Neutrophil (primary cell): ENCODE data around the gene GOLGA3.
"Not testable (repeated sequence)": the region's sequence is repeated elsewhere in the genome, so short reads cannot be mapped to it uniquely, and the experiment has no call there.

Experiments used
- H3K27ac ChIP-seq: fragments of 200-600 bp; sonication (generic); 2 replicates; pipeline ENCODE4 v1.5.1; 2016; ENCODE audit warnings: mild to moderate bottlenecking, moderate library complexity
- H3K27me3 ChIP-seq: fragments of 200-600 bp; sonication (generic); 2 replicates; pipeline ENCODE4 v1.6.0; 2016; ENCODE audit warnings: mild to moderate bottlenecking
- H3K36me3 ChIP-seq: fragments of 200-600 bp; sonication (generic); 2 replicates; pipeline ENCODE4 v1.5.1; 2017
- H3K4me1 ChIP-seq, 2 experiments: fragments of 200-600 bp in 1 of 2; sonication (generic) in 1 of 2; 1 replicate in 1 of 2; 2 replicates in 1 of 2; pipeline versions ENCODE4 v1.5.1 to v1.6.1; 2013 to 2016; ENCODE audit warnings: low read depth in 1 of 2, low read length in 1 of 2, mild to moderate bottlenecking in 1 of 2, moderate library complexity in 1 of 2; ENCODE audit not compliant: control insufficient read depth in 1 of 2, insufficient read depth in 1 of 2
- H3K4me3 ChIP-seq, 2 experiments: fragments of 200-600 bp in 1 of 2; sonication (generic) in 1 of 2; 1 replicate in 1 of 2; 2 replicates in 1 of 2; pipeline ENCODE4 v1.5.1; 2013 to 2016; ENCODE audit warnings: low read depth in 1 of 2, low read length in 1 of 2, mild to moderate bottlenecking in 1 of 2, moderate library complexity in 1 of 2
- H3K9me3 ChIP-seq: fragments of 200-600 bp; sonication (generic); 2 replicates; pipeline ENCODE4 v1.5.1; 2016
- CTCF ChIP-seq: fragments of 200-600 bp; sonication (generic); IDR thresholded peaks from 2 replicates; pipeline ENCODE4 v1.5.1; 2016; ENCODE audit warnings: antibody characterized with exemption

GOLGA3 gene

GRCh38 chr12:132872073-132872855 lies 43.6 kb upstream of the GOLGA3 start:
- Histone ChIP-seq H3K27me3 (no peaks in the 10 kb centered on the region), H3K4me3 (no peak overlapping the region), H3K4me1 (no peaks in the 10 kb centered on the region), H3K27ac (no peak overlapping the region), H3K36me3 (peaks cover 100% of the 10 kb centered on the region), H3K9me3 (peaks cover 4% of the 10 kb centered on the region)
- no peak for TF ChIP-seq CTCF

GRCh38 chr12:132869551-132869950 lies 40.9 kb upstream of the GOLGA3 start:
- H3K27me3 ChIP-seq, result no peaks in the 10 kb centered on the region
- H3K4me1 ChIP-seq, result no peaks in the 10 kb centered on the region
- no peak for TF ChIP-seq CTCF
- no peak overlapping the region for H3K4me3 ChIP-seq
- peaks cover 82% of the 10 kb centered on the region for H3K36me3 ChIP-seq
- H3K27ac ChIP-seq, result no peak overlapping the region
- peaks cover 16% of the 10 kb centered on the region for H3K9me3 ChIP-seq

GRCh38 chr12:132866251-132866828 lies 37.7 kb upstream of the GOLGA3 start:
- no peak for TF ChIP-seq CTCF
- Histone ChIP-seq H3K4me1 (no peaks in the 10 kb centered on the region), H3K27ac (peak overlapping the region; percentile 84), H3K9me3 (peaks cover 16% of the 10 kb centered on the region), H3K27me3 (no peaks in the 10 kb centered on the region), H3K4me3 (no peak overlapping the region), H3K36me3 (peaks cover 70% of the 10 kb centered on the region)

GRCh38 chr12:132861558-132861957 lies 32.9 kb upstream of the GOLGA3 start:
- Histone ChIP-seq H3K36me3 (peaks cover 73% of the 10 kb centered on the region), H3K4me3 (no peak overlapping the region), H3K27ac (no peak overlapping the region), H3K27me3 (no peaks in the 10 kb centered on the region), H3K9me3 (peaks cover 9% of the 10 kb centered on the region), H3K4me1 (no peaks in the 10 kb centered on the region)
- no peak for TF ChIP-seq CTCF

- no peak for TF ChIP-seq CTCF
- H3K9me3 ChIP-seq, result no peaks in the 10 kb centered on the region
- H3K4me1 ChIP-seq, result no peaks in the 10 kb centered on the region
- no peak overlapping the region for H3K27ac ChIP-seq
- H3K36me3 ChIP-seq, result peaks cover 89% of the 10 kb centered on the region
- H3K27me3 ChIP-seq, result no peaks in the 10 kb centered on the region
- no peak overlapping the region for H3K4me3 ChIP-seq
Measured at GRCh38 chr12:132858718-132859266, 30.1 kb upstream of the GOLGA3 start.

- H3K27ac ChIP-seq, H3K9me3 ChIP-seq, H3K27me3 ChIP-seq, H3K4me3 ChIP-seq, H3K4me1 ChIP-seq: not testable (repeated sequence)
- H3K36me3 ChIP-seq, result peaks cover 100% of the 10 kb centered on the region
Measured at GRCh38 chr12:132857019-132857418, 28.4 kb upstream of the GOLGA3 start.
